AG04450 (cell line): ENCODE results near the gene WDR20. TPM values are rescaled to one million over a fixed set of nuclear protein-coding genes. Genes with fewer than 3 reads are reported as not detected.

Experiments
- CTCF ChIA-PET: fragments of 300-600, 350-600 bp; formaldehyde crosslinking; extraction: SDS; loops from one replicate; lab custom pipeline; 2022; ENCODE audit warnings: antibody characterized with exemption, inconsistent platforms; lab: Charles Lee
- POLR2A ChIA-PET: fragments of 350-600 bp; formaldehyde crosslinking; extraction: SDS; loops from one replicate; lab custom pipeline; 2021; ENCODE audit warnings: antibody characterized with exemption, inconsistent platforms; lab: Yijun Ruan, JAX
- DNase-seq: peaks from one replicate; pipeline ENCODE4 v3.0.0-alpha.2; 2011; ENCODE audit warnings: low read depth, low spot score
- H3K27ac ChIP-seq: one replicate; pipeline ENCODE4 v1.5.1; 2012; ENCODE audit warnings: low read depth, low read length, control low read depth
- H3K27me3 ChIP-seq: one replicate; pipeline ENCODE4 v1.6.0; 2012; ENCODE audit warnings: low read length; ENCODE audit not compliant: control insufficient read depth, insufficient read depth
- H3K4me3 ChIP-seq: 2 replicates; pipeline ENCODE4 v1.5.1; 2011; ENCODE audit warnings: mild to moderate bottlenecking, low read depth, low read length, control low read depth
- H3K9me3 ChIP-seq: 2 replicates; pipeline ENCODE4 v1.5.1; 2012; ENCODE audit warnings: low read length; ENCODE audit not compliant: control insufficient read depth, insufficient read depth
- CTCF ChIP-seq: IDR thresholded peaks from 2 replicates; pipeline ENCODE4 v1.5.1; 2011; ENCODE audit warnings: low read depth, low read length, control low read depth, inconsistent platforms
- polyA plus RNA-seq: library from polyadenylated mRNA; depleted of rRNA; stranded (reverse); fragments of >200 nt; gene quantifications from 2 replicates; pipeline ENCODE4 v1.2.3, GENCODE V29; 2011

WDR20 gene
- polyA plus RNA-seq, 1 experiment: 16.6 TPM

DNA sequence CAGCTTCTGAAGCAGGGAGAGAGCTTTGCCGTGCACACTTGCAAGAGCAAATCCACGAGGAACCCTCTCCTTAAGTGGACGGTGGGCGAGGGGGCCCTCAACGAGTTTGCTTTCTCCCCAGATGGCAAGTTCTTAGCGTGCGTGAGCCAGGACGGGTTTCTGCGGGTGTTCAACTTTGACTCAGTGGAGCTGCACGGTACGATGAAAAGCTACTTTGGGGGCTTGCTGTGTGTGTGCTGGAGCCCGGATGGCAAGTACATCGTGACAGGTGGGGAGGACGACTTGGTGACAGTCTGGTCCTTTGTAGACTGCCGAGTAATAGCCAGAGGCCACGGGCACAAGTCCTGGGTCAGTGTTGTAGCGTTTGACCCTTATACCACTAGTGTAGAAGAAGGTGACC, 69.0 kb downstream of the WDR20 start:
- POLR2A ChIA-PET: no interaction called here
- Histone ChIP-seq H3K27me3 (no peaks in the 10 kb centered on the region), H3K9me3 (no peaks in the 10 kb centered on the region; the same call in 1 of the 2 replicates), H3K27ac (no peak overlapping the region), H3K4me3 (no peak overlapping the region)
- TF ChIP-seq CTCF: no peak
- CTCF ChIA-PET: no interaction called here
- no peak for DNase-seq

DNA sequence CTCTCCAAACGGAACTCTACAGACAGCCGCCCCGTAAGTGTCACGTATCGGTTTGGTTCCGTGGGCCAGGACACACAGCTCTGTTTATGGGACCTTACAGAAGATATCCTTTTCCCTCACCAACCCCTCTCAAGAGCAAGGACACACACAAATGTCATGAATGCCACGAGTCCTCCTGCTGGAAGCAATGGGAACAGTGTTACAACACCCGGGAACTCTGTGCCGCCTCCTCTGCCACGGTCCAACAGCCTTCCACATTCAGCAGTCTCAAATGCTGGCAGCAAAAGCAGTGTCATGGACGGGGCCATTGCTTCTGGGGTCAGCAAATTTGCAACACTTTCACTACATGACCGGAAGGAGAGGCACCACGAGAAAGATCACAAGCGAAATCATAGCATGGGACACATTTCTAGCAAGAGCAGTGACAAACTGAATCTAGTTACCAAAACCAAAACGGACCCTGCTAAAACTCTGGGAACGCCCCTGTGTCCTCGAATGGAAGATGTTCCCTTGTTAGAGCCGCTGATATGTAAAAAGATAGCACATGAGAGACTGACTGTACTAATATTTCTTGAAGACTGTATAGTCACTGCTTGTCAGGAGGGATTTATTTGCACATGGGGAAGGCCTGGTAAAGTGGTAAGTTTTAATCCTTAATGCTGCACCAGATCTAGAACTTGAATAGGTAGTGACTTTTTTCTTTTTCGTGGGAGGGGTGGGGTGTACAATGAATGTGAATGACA, 69.7 kb downstream of the WDR20 start:
- ChIA-PET POLR2A (no interaction called here), CTCF (no interaction called here)
- DNase-seq: no peak
- no peak overlapping the region for H3K27ac ChIP-seq
- no peaks in the 10 kb centered on the region for H3K27me3 ChIP-seq
- peak; percentile 36 for TF ChIP-seq CTCF
- H3K9me3 ChIP-seq: no peaks in the 10 kb centered on the region; the same call in 1 of the 2 replicates
- H3K4me3 ChIP-seq: no peak overlapping the region

GRCh38 chr14:102210421-102211042, 70.8 kb downstream of the WDR20 start:
- ChIA-PET POLR2A (no interaction called here), CTCF (no interaction called here)
- no peak for TF ChIP-seq CTCF
- Histone ChIP-seq H3K9me3 (no peaks in the 10 kb centered on the region; the same call in 1 of the 2 replicates), H3K27me3 (no peaks in the 10 kb centered on the region), H3K4me3 (no peak overlapping the region), H3K27ac (no peak overlapping the region)
- no peak for DNase-seq

GRCh38 chr14:102211240-102211639, 71.5 kb downstream of the WDR20 start:
- Histone ChIP-seq H3K27ac (no peak overlapping the region), H3K27me3 (no peaks in the 10 kb centered on the region), H3K9me3 (no peaks in the 10 kb centered on the region; the same call in 1 of the 2 replicates), H3K4me3 (no peak overlapping the region)
- TF ChIP-seq CTCF: no peak
- ChIA-PET POLR2A (no interaction called here), CTCF (no interaction called here)
- DNase-seq: no peak

DNA sequence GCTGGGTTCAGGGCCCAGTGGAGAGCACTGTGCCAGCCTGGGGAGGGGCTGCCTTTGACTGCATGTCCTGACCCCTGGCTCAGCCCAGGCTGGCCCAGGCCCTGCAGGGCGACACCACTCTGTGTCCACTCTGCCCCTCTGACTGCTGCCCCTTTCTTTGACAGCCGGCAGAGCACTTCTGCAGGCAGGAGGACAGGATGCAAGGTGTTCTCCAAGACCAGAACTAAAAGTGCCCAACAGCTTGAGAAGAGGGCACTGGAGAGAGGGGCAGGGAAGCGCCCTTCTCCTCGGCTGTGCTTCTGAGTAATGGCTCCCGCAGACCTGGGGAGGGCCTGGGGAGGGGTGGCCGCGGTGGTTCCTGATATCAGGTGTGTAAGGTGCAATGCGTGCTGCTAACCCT, 72.7 kb downstream of the WDR20 start:
- CTCF ChIA-PET: no interaction called here
- POLR2A ChIA-PET: no interaction called here
- Histone ChIP-seq H3K4me3 (no peak overlapping the region), H3K27me3 (no peaks in the 10 kb centered on the region), H3K27ac (no peak overlapping the region), H3K9me3 (no peaks in the 10 kb centered on the region; the same call in 1 of the 2 replicates)
- TF ChIP-seq CTCF: no peak
- DNase-seq: no peak
